Brain microvascular endothelial cell (primary cell): ENCODE results near the gene SBK3.

ENCODE experiments used
- DNase-seq: peaks from one replicate; pipeline ENCODE4 v3.0.0-alpha.2; 2020
- H3K27ac ChIP-seq: fragments of 250-450 bp; sonication (Bioruptor Pico); 2 replicates; pipeline ENCODE4 v1.5.1; 2020; ENCODE audit warnings: mild to moderate bottlenecking, moderate library complexity
- H3K27me3 ChIP-seq: fragments of 250-450 bp; sonication (Bioruptor Pico); replicated peaks from 2 replicates; pipeline ENCODE4 v1.5.1; 2020; ENCODE audit warnings: mild to moderate bottlenecking
- H3K36me3 ChIP-seq: fragments of 250-450 bp; sonication (Bioruptor Pico); replicated peaks from 2 replicates; pipeline ENCODE4 v1.5.1; 2020; ENCODE audit warnings: mild to moderate bottlenecking
- H3K4me3 ChIP-seq: 2 replicates; pipeline ENCODE4 v1.5.1; 2011; ENCODE audit warnings: low read depth, mild to moderate bottlenecking, control low read depth, low read length, moderate library complexity
- in situ Hi-C: cut with HindIII; loops from 2 replicates; pipeline ENCODE4 v1.10.0; 2017; ENCODE audit warnings: low sequenced_read_pairs, low pct_ligation_motif_present
- TF ChIP-seq, protein P1 (sequence below): IDR thresholded peaks from 2 replicates; pipeline ENCODE4 v1.5.1; 2011; ENCODE audit warnings: low read depth, mild to moderate bottlenecking, moderate library complexity, low read length, control low read depth, inconsistent platforms; ENCODE audit errors: missing control alignments

The SBK3 gene

DNA sequence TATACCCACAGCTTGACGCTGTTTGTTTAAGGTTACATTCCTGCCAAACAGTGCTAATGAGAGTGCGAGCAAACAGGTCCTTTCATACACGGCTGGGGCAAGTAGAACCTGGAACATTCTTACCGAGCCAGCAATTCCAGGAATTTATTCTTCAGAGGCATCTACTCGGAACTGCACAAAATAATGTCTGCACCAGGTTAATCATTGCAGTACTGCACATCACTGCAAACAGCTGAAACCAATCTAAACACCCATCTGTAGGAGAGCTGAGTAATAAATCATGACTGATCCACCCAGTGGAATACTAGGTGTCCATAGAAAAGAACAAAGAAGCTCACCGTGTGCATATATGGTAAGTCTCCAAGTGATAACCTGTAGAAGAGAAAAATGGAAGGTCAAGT, 36.5 kb upstream of the SBK3 start:
- no peak overlapping the region for H3K27ac ChIP-seq
- no peak for DNase-seq

DNA sequence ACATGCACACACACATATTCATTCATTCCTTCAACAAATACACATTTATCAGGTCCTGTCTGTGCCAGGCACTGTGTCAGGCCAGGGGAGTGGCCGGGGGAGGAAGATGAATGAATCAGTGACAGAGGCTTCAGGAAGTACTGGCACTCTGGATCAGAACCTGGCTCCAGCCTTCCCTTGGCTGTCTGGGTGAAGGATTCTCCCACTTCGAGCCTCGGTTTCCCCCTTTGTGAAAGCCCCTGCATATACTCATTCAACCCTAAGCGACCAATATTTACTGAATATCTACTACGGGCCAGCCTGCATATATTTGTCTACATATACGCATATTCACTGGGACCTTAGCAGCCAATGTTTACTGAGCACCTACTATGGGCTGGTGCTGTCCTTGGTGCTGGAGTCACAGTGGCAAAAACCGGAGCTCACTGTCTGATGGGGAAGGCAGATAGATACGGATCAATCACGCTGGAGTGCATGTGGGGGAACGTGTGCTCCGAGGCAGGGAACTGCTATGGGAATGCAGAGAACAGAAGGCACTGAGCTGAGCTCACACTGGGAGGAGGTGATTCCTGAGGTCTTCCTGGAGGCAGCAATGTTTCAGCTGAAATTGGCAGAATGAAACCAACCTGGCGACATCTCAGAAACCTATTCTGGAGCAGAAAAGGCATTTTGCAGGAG, 35.9 kb upstream of the SBK3 start:
- peak overlapping the region; percentile 50 for H3K27ac ChIP-seq
- TF ChIP-seq, protein P1, sequence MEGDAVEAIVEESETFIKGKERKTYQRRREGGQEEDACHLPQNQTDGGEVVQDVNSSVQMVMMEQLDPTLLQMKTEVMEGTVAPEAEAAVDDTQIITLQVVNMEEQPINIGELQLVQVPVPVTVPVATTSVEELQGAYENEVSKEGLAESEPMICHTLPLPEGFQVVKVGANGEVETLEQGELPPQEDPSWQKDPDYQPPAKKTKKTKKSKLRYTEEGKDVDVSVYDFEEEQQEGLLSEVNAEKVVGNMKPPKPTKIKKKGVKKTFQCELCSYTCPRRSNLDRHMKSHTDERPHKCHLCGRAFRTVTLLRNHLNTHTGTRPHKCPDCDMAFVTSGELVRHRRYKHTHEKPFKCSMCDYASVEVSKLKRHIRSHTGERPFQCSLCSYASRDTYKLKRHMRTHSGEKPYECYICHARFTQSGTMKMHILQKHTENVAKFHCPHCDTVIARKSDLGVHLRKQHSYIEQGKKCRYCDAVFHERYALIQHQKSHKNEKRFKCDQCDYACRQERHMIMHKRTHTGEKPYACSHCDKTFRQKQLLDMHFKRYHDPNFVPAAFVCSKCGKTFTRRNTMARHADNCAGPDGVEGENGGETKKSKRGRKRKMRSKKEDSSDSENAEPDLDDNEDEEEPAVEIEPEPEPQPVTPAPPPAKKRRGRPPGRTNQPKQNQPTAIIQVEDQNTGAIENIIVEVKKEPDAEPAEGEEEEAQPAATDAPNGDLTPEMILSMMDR, result no peak
- in situ Hi-C loops, result no loop called here
- H3K4me3 ChIP-seq, result peak overlapping the region; percentile 94
- peaks cover 14% of the 10 kb centered on the region for H3K36me3 ChIP-seq
- no peak for DNase-seq
- no peaks in the 10 kb centered on the region for H3K27me3 ChIP-seq

More for the DNA sequence above, 36.5 kb upstream of the SBK3 start:
- Histone ChIP-seq H3K4me3 (no peak overlapping the region), H3K27me3 (no peaks in the 10 kb centered on the region), H3K36me3 (peaks cover 13% of the 10 kb centered on the region)
- in situ Hi-C loops, result no loop called here
- TF ChIP-seq, protein P1, result no peak

DNA sequence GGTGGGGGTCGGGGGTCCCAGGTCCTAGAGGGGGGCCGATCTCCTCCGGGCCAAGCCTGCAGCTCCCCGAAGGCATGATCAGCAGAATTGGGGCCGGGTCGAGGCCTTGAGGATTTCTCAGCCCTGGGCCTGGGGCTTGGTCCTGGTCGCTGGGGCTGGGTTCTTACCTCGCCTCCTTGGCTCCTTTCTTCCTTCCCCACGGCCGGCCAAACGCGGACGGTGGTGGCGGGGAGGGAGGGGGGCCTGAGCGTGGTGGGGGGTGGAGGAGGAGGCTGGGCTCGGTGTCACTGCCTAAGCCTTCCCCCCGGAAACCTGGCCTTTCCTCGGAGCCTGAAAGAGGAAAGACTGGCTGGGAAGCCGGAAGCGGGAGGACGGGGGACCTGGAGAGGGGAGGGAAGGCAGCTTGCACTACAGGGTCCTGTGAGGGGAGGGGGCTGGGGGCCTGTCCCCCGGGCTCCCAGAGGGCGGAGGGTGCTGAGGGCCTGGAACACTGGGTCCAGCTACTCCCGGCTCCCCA, 35.3 kb upstream of the SBK3 start, which contains the start of gene ZNF579:
Gene ZNF579, minus strand, starts transcription at position 221 of the 517 bp plus-strand sequence. CDS start 1,209 bp downstream, outside the sequence.
- in situ Hi-C loops, result no loop called here
- peak; percentile 86 for DNase-seq
- Histone ChIP-seq H3K27ac (peak within 1 kb of the TSS; percentile 77), H3K4me3 (peak within 1 kb of the TSS; percentile 94), H3K27me3 (no peaks in the 10 kb centered on the region), H3K36me3 (peaks cover 14% of the 10 kb centered on the region)
- TF ChIP-seq, protein P1, result no peak

DNA sequence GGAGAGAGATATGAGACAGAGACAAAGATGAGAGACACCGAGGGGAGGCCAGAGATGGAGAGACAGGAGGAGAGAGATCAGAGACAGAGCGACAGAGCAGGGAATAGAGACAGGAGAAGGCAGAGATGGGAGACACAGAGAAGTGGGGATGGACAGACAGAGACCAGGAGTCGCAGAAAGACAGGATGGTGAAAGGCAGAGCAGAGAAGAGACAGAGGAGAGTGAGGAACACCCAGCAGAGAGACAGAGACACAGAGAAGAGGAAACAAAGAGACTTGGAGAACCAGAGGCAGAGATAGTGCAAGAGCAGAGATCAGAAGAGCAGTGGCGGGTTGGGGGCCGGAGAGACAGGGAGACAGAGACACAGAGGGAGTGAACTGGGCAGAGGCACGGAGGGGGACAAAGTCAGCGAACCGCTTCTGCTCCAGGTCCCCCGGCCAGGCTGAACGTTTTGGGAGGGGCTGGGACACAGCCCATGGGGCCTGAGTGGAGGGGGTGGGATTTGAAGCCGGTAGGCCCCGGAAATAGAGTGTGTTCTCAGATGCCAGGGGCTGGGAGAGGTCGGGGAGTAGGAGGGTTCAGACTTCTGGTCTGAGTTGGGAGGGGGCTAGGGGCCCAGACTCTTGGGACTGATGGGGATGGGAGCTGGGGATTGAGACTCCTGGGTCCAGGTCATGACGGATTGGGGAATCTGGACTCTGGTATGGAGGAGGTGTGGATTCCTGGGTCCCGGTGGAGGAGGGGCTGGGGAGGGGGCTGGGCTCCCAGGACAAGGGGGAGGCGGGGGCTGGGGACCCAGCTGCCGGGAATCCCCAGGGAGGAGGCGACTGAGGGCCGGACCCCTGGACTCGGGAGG, 34.7 kb upstream of the SBK3 start:
- TF ChIP-seq, protein P1, result no peak
- DNase-seq, result no peak
- Histone ChIP-seq H3K27me3 (no peaks in the 10 kb centered on the region), H3K36me3 (peaks cover 14% of the 10 kb centered on the region), H3K27ac (peak overlapping the region; percentile 77), H3K4me3 (peak overlapping the region; percentile 94)
- in situ Hi-C loops, result no loop called here

DNA sequence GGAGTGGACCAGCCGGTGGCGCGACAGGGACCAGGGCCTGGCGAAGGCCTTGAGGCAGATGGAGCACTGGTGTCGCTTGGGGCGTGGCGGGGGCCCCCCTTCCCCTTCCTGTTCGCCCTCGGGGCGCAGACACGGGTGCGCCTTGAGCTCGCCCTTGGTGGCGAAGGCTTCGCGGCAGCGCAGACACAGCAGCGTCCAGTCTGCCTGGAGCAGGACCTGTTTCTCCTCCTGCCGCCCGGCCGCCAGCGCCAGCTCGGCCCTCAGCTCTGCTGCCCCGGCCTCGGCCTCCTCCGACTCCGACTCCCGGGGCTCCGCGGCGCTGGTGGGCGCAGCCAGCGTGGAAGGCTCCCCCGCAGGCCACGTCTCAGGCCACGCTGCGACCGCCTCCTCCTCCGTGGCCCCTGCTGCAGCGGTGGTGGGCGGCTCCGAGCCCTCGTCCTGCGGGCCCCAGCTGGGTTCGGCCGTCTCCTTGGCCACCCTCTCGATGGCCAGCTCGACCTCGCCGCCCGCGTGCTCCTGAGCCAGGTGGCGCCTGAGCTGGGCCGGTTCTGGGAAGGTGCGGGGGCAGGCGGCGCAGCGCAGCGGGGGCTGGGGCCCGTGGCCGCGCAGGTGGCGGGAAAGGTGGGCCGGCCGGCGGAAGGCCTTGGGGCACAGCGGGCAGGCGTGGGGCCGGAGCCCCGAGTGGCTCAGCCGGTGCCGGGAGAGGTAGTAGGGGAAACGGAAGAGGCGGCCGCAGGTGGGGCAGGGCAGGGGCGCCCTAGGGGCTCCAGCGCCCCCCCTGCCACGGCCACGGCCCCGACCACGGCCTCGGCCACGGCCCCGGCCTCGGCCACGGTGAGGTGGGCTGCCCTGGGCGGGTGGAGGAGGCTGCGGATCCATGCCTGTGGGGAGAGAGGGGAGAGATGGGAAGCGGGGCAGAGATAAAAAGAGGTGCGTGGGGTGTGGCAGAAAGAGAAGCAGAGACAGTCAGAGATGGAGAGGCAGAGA, 33.7 kb upstream of the SBK3 start:
- H3K4me3 ChIP-seq, result peak overlapping the region; percentile 94
- no peak overlapping the region for H3K27ac ChIP-seq
- DNase-seq, result no peak
- TF ChIP-seq, protein P1, result no peak
- H3K27me3 ChIP-seq, result no peaks in the 10 kb centered on the region
- in situ Hi-C loops, result no loop called here
- peaks cover 14% of the 10 kb centered on the region for H3K36me3 ChIP-seq
